GM12878 (cell line): ENCODE results near the gene ZNF501. TPM values are rescaled to one million over a fixed set of nuclear protein-coding genes. Genes with fewer than 3 reads are reported as not detected.

Experiments used
- ATAC-seq: fragments of 200-7000 bp; cut with Tn5 transposase; 3 replicates; pipeline ENCODE4 v1.9.1; 2020; ENCODE audit warnings: mild to moderate bottlenecking, moderate library complexity
- BruUV-seq: library from RNA; stranded (reverse); fragments of 400-500 nt; replicated peaks from 2 replicates; lab custom pipeline; 2021; lab: Mats Ljungman, UMichigan
- CTCF ChIA-PET: fragments of 300-600 bp; sonication (Branson Sonifier 250); formaldehyde crosslinking; extraction: SDS; loops from one replicate; lab custom pipeline; 2021; ENCODE audit warnings: inconsistent platforms; lab: Yijun Ruan, JAX
- POLR2A ChIA-PET: fragments of 350-600 bp; formaldehyde crosslinking; extraction: SDS; loops from one replicate; lab custom pipeline; 2021; ENCODE audit warnings: inconsistent platforms; lab: Charles Lee
- RAD21 ChIA-PET: fragments of 300-600 bp; sonication (Branson Sonifier 250); formaldehyde crosslinking; loops from one replicate; lab custom pipeline; 2023; ENCODE audit warnings: antibody characterized with exemption; ENCODE audit not compliant: unreplicated experiment; lab: Charles Lee
- SMC1A ChIA-PET: fragments of 300-600 bp; sonication (Branson Sonifier 250); formaldehyde crosslinking; loops from one replicate; lab custom pipeline; 2023; ENCODE audit not compliant: unreplicated experiment, uncharacterized antibody; lab: Charles Lee
- DNase-seq: peaks from one replicate; pipeline ENCODE4 v3.0.0-alpha.2; 2011; ENCODE audit warnings: low read depth, low spot score
- FAIRE-seq: peaks from 3 replicates; lab custom pipeline; 2011; peaks lifted over from hg19 to GRCh38; lab: Jason Lieb, UNC
- H2AFZ ChIP-seq: 2 replicates; pipeline ENCODE4 v1.6.0; 2011; ENCODE audit warnings: low read depth, low read length, control low read depth; ENCODE audit not compliant: control insufficient read depth
- H3K27ac ChIP-seq: 2 replicates; pipeline ENCODE4 v1.5.1; 2011; ENCODE audit warnings: control low read depth; ENCODE audit not compliant: control insufficient read depth, insufficient read depth
- H3K27me3 ChIP-seq, 2 experiments: replicated peaks in 1 of 2; 2 replicates each; pipeline versions ENCODE4 v1.6.0 to v1.6.1; 2011; ENCODE audit warnings: low read length in 1 of 2; ENCODE audit not compliant: control insufficient read depth in 2 of 2, insufficient read depth in 2 of 2
- H3K36me3 ChIP-seq, 2 experiments: 2 replicates each; pipeline ENCODE4 v1.5.1; 2011; ENCODE audit warnings: low read length in 1 of 2; ENCODE audit not compliant: control insufficient read depth in 2 of 2, insufficient read depth in 2 of 2
- H3K4me1 ChIP-seq: 2 replicates; pipeline ENCODE4 v1.6.1; 2011; ENCODE audit warnings: mild to moderate bottlenecking, low read length, moderate library complexity, mixed read lengths; ENCODE audit not compliant: control insufficient read depth, insufficient read depth
- H3K4me2 ChIP-seq: 2 replicates; pipeline ENCODE4 v1.6.0; 2011; ENCODE audit warnings: control low read depth; ENCODE audit not compliant: control insufficient read depth, insufficient read depth
- H3K4me3 ChIP-seq: fragments of 200-600 bp; sonication (generic); 2 replicates; pipeline ENCODE4 v1.5.1; 2016
- H3K79me2 ChIP-seq: 2 replicates; pipeline ENCODE4 v1.6.0; 2011; ENCODE audit warnings: low read length; ENCODE audit not compliant: control insufficient read depth, insufficient read depth
- H3K9ac ChIP-seq: 2 replicates; pipeline ENCODE4 v1.8.0; 2011; ENCODE audit warnings: low read length, control low read depth, mixed read lengths; ENCODE audit not compliant: control insufficient read depth, insufficient read depth
- H3K9me3 ChIP-seq: replicated peaks from 3 replicates; pipeline ENCODE4 v1.5.1; 2011; ENCODE audit warnings: mild to moderate bottlenecking, low read length; ENCODE audit not compliant: control insufficient read depth, insufficient read depth
- H4K20me1 ChIP-seq: 2 replicates; pipeline ENCODE4 v1.6.0; 2011; ENCODE audit not compliant: control insufficient read depth, insufficient read depth
- ATF7 ChIP-seq: fragments of 450-650 bp; IDR thresholded peaks from 2 replicates; pipeline ENCODE4 v1.6.1; 2016; ENCODE audit warnings: low read depth, mild to moderate bottlenecking
- BCL3 ChIP-seq: IDR thresholded peaks from 2 replicates; pipeline ENCODE4 v1.6.1; 2011; ENCODE audit warnings: borderline replicate concordance, low read depth, mild to moderate bottlenecking, moderate library complexity, low read length; ENCODE audit not compliant: insufficient read depth, poor library complexity, severe bottlenecking
- CREB1 ChIP-seq: IDR thresholded peaks from 2 replicates; pipeline ENCODE4 v1.6.1; 2012; ENCODE audit warnings: low read depth, mild to moderate bottlenecking, inconsistent platforms
- CREM ChIP-seq: IDR thresholded peaks from 2 replicates; pipeline ENCODE4 v1.6.1; 2014; ENCODE audit warnings: antibody characterized with exemption, low read depth
- DPF2 ChIP-seq: fragments of 450-650 bp; IDR thresholded peaks from 2 replicates; pipeline ENCODE4 v1.6.1; 2017; ENCODE audit warnings: mild to moderate bottlenecking
- ESRRA ChIP-seq: IDR thresholded peaks from 2 replicates; pipeline ENCODE4 v1.6.1; 2012; ENCODE audit warnings: mild to moderate bottlenecking, low read length, improper control_type of control experiment
- FOXK2 ChIP-seq: fragments of 450-650 bp; IDR thresholded peaks from 2 replicates; pipeline ENCODE4 v1.6.1; 2017; ENCODE audit warnings: mild to moderate bottlenecking, moderate library complexity
- MYB ChIP-seq: fragments of 150-350 bp; IDR thresholded peaks from 2 replicates; pipeline ENCODE4 v1.6.1; 2014; ENCODE audit warnings: mild to moderate bottlenecking, low read depth, low read length, borderline replicate concordance
- POLR2AphosphoS2 ChIP-seq: IDR thresholded peaks from 2 replicates; pipeline ENCODE4 v1.6.1; 2011; ENCODE audit warnings: low read depth, mild to moderate bottlenecking, low read length, improper control_type of control experiment, moderate library complexity
- RAD21 ChIP-seq: IDR thresholded peaks from 2 replicates; pipeline ENCODE4 v1.6.1; 2011; ENCODE audit warnings: mild to moderate bottlenecking, low read depth, low read length, moderate library complexity; ENCODE audit not compliant: insufficient read depth
- SMAD1 ChIP-seq: fragments of 450-650 bp; IDR thresholded peaks from 2 replicates; pipeline ENCODE4 v1.6.1; 2018; ENCODE audit warnings: mild to moderate bottlenecking, low read depth; ENCODE audit not compliant: partially characterized antibody
- SREBF1 ChIP-seq: IDR thresholded peaks from 2 replicates; pipeline ENCODE4 v1.6.1; 2012; ENCODE audit warnings: mild to moderate bottlenecking, low read length
- SREBF2 ChIP-seq: IDR thresholded peaks from 2 replicates; pipeline ENCODE4 v1.6.1; 2012; ENCODE audit warnings: mild to moderate bottlenecking, low read length
- ZNF687 ChIP-seq: fragments of 450-650 bp; IDR thresholded peaks from 2 replicates; pipeline ENCODE4 v1.6.1; 2017; ENCODE audit warnings: mild to moderate bottlenecking, moderate library complexity
- in situ Hi-C: fragments of 300-500 bp; cut with MboI; formaldehyde crosslinking; loops from 9 replicates; pipeline ENCODE4 v1.14.3; 2018; ENCODE audit warnings: mixed read lengths
- intact Hi-C: fragments of 100-400 bp; cut with micrococcal nuclease; formaldehyde crosslinking; loops from one replicate; pipeline ENCODE4 v1.14.2; 2022; ENCODE audit not compliant: unreplicated experiment
- polyA plus RNA-seq, 11 experiments: library from polyadenylated mRNA; depleted of rRNA in 4 of 11; unstranded in 6 of 11; stranded (reverse) in 5 of 11; fragments of >200 nt; fragmentation: Nextera tagmentation in 4 of 11; fragmentation: Illumina TruSeq in 1 of 11; extraction: Ambion mirVana in 4 of 11; extraction: Trizol in 1 of 11; gene quantifications; 1 replicate in 1 of 11; 2 replicates in 10 of 11; pipeline versions ENCODE4 v1.2.1 to v1.2.3, GENCODE V29; 2011 to 2016; ENCODE audit warnings: inconsistent platforms in 2 of 11, missing spikeins in 2 of 11, low read depth in 1 of 11
- total RNA-seq, 4 experiments: library from RNA; depleted of rRNA in 3 of 4; stranded (reverse); fragments of >200 nt in 3 of 4; fragmentation: Illumina TruSeq in 1 of 4; extraction: Trizol in 1 of 4; gene quantifications; 2 replicates each; pipeline versions ENCODE4 v1.2.1 to v1.2.3, GENCODE V29; 2013 to 2021

ZNF501 gene
- total and polyA plus RNA-seq, 10 of the 15 experiments (the other 5 are each of a cell fraction or from before 2014, with no cell fraction given), result 0.35 to 3.8 (median 1.7) TPM

GRCh38 chr3:44762690-44763089 is 33.3 kb downstream of the ZNF501 start (continued):
- TF ChIP-seq BCL3, result no peak
- TF ChIP-seq CREM, result no peak

- ChIA-PET SMC1A (no interaction called here), POLR2A (interaction anchor here (0.7 kb wide), 1 partner anchor 34 kb away, joined by 4 read pairs; no protein-coding TSS in a partner anchor), CTCF (no interaction called here), RAD21 (no interaction called here)
- H3K4me3 ChIP-seq, result no peak overlapping the region
- H4K20me1 ChIP-seq, result no peaks in the 10 kb centered on the region
- no peak for DNase-seq
- intact Hi-C loops (loop anchor here (10.0 kb wide), 1 partner anchor 119 kb away; the partner anchor contains the start of gene ZNF35), in situ Hi-C loops (no loop called here)
- H3K36me3 ChIP-seq, result peaks cover 0 to 3% of the 10 kb centered on the region in 2 experiments; a peak in 1 of 4 replicates
- H3K27me3 ChIP-seq, result no peaks in the 10 kb centered on the region
- no peak overlapping the region for H3K9ac ChIP-seq
- TF ChIP-seq MYB (no peak), ATF7 (no peak), RAD21 (no peak), SREBF2 (no peak), SMAD1 (no peak), SREBF1 (no peak), FOXK2 (no peak), POLR2AphosphoS2 (no peak), CREB1 (no peak), DPF2 (no peak), ZNF687 (no peak), ESRRA (no peak)
- H2AFZ ChIP-seq, result no peak overlapping the region
- H3K79me2 ChIP-seq, result peaks cover 49% of the 10 kb centered on the region
- ATAC-seq, result no peak
- BruUV-seq, result no TSS peak
- FAIRE-seq, result no peak
- peaks cover 12% of the 10 kb centered on the region; the same call in 2 of the 3 replicates for H3K9me3 ChIP-seq
- 0 out of 2 replicates have a peak, but pooled peaks cover 4% of the 10 kb centered on the region for H3K4me1 ChIP-seq
- no peak overlapping the region for H3K4me2 ChIP-seq
- H3K27ac ChIP-seq, result no peak overlapping the region
Measured at GRCh38 chr3:44764248-44764647, 34.8 kb downstream of the ZNF501 start.
